Measurements from ENCODE around the gene ATP23.
A peak's percentile ranks its signal among the peaks of the same experiment; 100 is the strongest.

GRCh38 chr12:57904848-57905811 lies 36.2 kb upstream of the ATP23 start:
- TF ChIP-seq, protein P1, sequence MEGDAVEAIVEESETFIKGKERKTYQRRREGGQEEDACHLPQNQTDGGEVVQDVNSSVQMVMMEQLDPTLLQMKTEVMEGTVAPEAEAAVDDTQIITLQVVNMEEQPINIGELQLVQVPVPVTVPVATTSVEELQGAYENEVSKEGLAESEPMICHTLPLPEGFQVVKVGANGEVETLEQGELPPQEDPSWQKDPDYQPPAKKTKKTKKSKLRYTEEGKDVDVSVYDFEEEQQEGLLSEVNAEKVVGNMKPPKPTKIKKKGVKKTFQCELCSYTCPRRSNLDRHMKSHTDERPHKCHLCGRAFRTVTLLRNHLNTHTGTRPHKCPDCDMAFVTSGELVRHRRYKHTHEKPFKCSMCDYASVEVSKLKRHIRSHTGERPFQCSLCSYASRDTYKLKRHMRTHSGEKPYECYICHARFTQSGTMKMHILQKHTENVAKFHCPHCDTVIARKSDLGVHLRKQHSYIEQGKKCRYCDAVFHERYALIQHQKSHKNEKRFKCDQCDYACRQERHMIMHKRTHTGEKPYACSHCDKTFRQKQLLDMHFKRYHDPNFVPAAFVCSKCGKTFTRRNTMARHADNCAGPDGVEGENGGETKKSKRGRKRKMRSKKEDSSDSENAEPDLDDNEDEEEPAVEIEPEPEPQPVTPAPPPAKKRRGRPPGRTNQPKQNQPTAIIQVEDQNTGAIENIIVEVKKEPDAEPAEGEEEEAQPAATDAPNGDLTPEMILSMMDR (conservative IDR thresholded peaks at IDR 0.05; ENCODE audit: low read length): peak; percentile 100
- no peak for TF ChIP-seq EZH2phosphoT487 (IDR thresholded peaks at IDR 0.05; ENCODE audit: borderline replicate concordance)
